ENCODE results near the gene CCDC190.

CCDC190 gene

DNA sequence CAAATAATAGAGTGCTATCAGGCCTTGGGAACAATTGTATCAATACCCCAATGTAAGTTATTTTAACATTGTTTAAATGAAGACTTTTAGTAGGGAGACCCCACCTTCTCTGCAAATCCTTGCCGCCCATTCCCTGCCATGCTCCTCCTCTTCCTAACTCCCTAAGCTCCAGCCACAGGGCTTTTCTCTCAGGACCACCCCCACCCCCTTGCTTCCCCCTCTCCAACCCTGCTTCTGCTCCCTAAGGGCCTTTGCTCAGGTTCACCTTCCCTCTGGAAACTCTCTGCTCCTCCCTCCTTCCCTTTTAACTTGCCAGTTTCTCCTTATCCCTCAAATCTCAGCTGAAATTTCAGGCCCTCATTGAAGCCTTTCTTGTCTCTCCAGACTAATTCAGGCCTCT, 16.8 kb downstream of the CCDC190 start:
- no peak for TF ChIP-seq CREB1 (IDR thresholded peaks at IDR 0.05; ENCODE audit: low read depth)
- no peak for TF ChIP-seq CEBPB (IDR thresholded peaks at IDR 0.05)

GRCh38 chr1:162840250-162840839, 20.6 kb downstream of the CCDC190 start:
- TF ChIP-seq RAD21 (IDR thresholded peaks at IDR 0.05; ENCODE audit: low read depth), result no peak
- no peak for TF ChIP-seq EGR1 (IDR thresholded peaks at IDR 0.05)
- TF ChIP-seq NFIC (IDR thresholded peaks at IDR 0.05), result no peak
- no peak for TF ChIP-seq ZBTB7A (IDR thresholded peaks at IDR 0.05; ENCODE audit: low read depth)
- no peak for TF ChIP-seq EP300 (IDR thresholded peaks at IDR 0.05; ENCODE audit: borderline replicate concordance)
- no peak for TF ChIP-seq TAF1 (IDR thresholded peaks at IDR 0.05; ENCODE audit: low read depth)
- TF ChIP-seq, protein P1, sequence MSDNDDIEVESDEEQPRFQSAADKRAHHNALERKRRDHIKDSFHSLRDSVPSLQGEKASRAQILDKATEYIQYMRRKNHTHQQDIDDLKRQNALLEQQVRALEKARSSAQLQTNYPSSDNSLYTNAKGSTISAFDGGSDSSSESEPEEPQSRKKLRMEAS (IDR thresholded peaks at IDR 0.05), result no peak
- no peak for TF ChIP-seq USF1 (IDR thresholded peaks at IDR 0.05)
- TF ChIP-seq TCF12 (IDR thresholded peaks at IDR 0.05; ENCODE audit: low read depth), result no peak
- TF ChIP-seq CREB1 (IDR thresholded peaks at IDR 0.05; ENCODE audit: low read depth), result no peak
- TF ChIP-seq CEBPB (IDR thresholded peaks at IDR 0.05), result no peak
- no peak for TF ChIP-seq FOXM1 (IDR thresholded peaks at IDR 0.05; ENCODE audit: borderline replicate concordance, low read depth)
- TF ChIP-seq, protein P2, sequence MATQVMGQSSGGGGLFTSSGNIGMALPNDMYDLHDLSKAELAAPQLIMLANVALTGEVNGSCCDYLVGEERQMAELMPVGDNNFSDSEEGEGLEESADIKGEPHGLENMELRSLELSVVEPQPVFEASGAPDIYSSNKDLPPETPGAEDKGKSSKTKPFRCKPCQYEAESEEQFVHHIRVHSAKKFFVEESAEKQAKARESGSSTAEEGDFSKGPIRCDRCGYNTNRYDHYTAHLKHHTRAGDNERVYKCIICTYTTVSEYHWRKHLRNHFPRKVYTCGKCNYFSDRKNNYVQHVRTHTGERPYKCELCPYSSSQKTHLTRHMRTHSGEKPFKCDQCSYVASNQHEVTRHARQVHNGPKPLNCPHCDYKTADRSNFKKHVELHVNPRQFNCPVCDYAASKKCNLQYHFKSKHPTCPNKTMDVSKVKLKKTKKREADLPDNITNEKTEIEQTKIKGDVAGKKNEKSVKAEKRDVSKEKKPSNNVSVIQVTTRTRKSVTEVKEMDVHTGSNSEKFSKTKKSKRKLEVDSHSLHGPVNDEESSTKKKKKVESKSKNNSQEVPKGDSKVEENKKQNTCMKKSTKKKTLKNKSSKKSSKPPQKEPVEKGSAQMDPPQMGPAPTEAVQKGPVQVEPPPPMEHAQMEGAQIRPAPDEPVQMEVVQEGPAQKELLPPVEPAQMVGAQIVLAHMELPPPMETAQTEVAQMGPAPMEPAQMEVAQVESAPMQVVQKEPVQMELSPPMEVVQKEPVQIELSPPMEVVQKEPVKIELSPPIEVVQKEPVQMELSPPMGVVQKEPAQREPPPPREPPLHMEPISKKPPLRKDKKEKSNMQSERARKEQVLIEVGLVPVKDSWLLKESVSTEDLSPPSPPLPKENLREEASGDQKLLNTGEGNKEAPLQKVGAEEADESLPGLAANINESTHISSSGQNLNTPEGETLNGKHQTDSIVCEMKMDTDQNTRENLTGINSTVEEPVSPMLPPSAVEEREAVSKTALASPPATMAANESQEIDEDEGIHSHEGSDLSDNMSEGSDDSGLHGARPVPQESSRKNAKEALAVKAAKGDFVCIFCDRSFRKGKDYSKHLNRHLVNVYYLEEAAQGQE (IDR thresholded peaks at IDR 0.05; ENCODE audit: low read depth), result no peak
- TF ChIP-seq YY1 (IDR thresholded peaks at IDR 0.05; ENCODE audit: low read depth), result no peak
- no peak for TF ChIP-seq TEAD4 (IDR thresholded peaks at IDR 0.05)

DNA sequence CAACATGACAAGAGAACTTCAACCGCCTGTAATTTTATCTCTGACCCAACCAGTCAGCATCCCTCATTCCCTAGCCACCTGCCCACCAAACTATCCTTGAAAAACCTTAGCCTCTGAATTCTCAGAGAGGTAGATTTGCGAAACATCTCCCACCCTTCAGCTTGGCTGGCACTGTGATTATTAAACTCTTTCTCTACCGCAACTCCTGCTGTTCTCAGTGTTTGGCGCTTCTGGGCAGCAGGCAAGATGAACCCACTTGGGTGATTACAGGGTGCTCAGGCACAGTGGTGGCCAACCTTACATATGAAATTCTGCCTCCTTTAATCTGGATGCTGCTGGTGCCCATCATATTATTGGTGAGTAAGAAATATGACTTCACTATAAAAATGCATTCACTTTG, 22.1 kb downstream of the CCDC190 start:
- no peak for TF ChIP-seq TCF12 (IDR thresholded peaks at IDR 0.05; ENCODE audit: low read depth)
- no peak for TF ChIP-seq TAF1 (IDR thresholded peaks at IDR 0.05; ENCODE audit: low read depth)
- no peak for TF ChIP-seq CREB1 (IDR thresholded peaks at IDR 0.05; ENCODE audit: low read depth)
- TF ChIP-seq, protein P2 (IDR thresholded peaks at IDR 0.05; ENCODE audit: low read depth), result no peak
- no peak for TF ChIP-seq RAD21 (IDR thresholded peaks at IDR 0.05; ENCODE audit: low read depth)
- no peak for TF ChIP-seq YY1 (IDR thresholded peaks at IDR 0.05; ENCODE audit: low read depth)
- TF ChIP-seq EP300 (IDR thresholded peaks at IDR 0.05; ENCODE audit: borderline replicate concordance), result no peak
- TF ChIP-seq, protein P1 (IDR thresholded peaks at IDR 0.05), result no peak
- TF ChIP-seq FOXM1 (IDR thresholded peaks at IDR 0.05; ENCODE audit: borderline replicate concordance, low read depth), result no peak
- no peak for TF ChIP-seq EGR1 (IDR thresholded peaks at IDR 0.05)
- TF ChIP-seq ZBTB7A (IDR thresholded peaks at IDR 0.05; ENCODE audit: low read depth), result no peak

GRCh38 chr1:162835157-162835899, 25.6 kb downstream of the CCDC190 start:
- no peak for TF ChIP-seq RAD21 (IDR thresholded peaks at IDR 0.05; ENCODE audit: low read depth)
- TF ChIP-seq CEBPB (IDR thresholded peaks at IDR 0.05), result no peak
- TF ChIP-seq, protein P2 (IDR thresholded peaks at IDR 0.05; ENCODE audit: low read depth), result no peak
- TF ChIP-seq NFIC (IDR thresholded peaks at IDR 0.05), result no peak
- no peak for TF ChIP-seq USF1 (IDR thresholded peaks at IDR 0.05)
- no peak for TF ChIP-seq EGR1 (IDR thresholded peaks at IDR 0.05)
- no peak for TF ChIP-seq TEAD4 (IDR thresholded peaks at IDR 0.05)
- no peak for TF ChIP-seq TAF1 (IDR thresholded peaks at IDR 0.05; ENCODE audit: low read depth)
- no peak for TF ChIP-seq EP300 (IDR thresholded peaks at IDR 0.05; ENCODE audit: borderline replicate concordance)
- TF ChIP-seq TCF12 (IDR thresholded peaks at IDR 0.05; ENCODE audit: low read depth), result no peak
- TF ChIP-seq ZBTB7A (IDR thresholded peaks at IDR 0.05; ENCODE audit: low read depth), result no peak
- TF ChIP-seq, protein P1 (IDR thresholded peaks at IDR 0.05), result no peak
- TF ChIP-seq YY1 (IDR thresholded peaks at IDR 0.05; ENCODE audit: low read depth), result no peak
- no peak for TF ChIP-seq CREB1 (IDR thresholded peaks at IDR 0.05; ENCODE audit: low read depth)
- TF ChIP-seq FOXM1 (IDR thresholded peaks at IDR 0.05; ENCODE audit: borderline replicate concordance, low read depth), result no peak
